ENCODE measurements around the gene PSMG3. TPM values are rescaled to one million over a fixed set of nuclear protein-coding genes. Genes with fewer than 3 reads are reported as not detected.

The PSMG3 gene
- total RNA-seq, 2 donors from 2014 or later: 50.0 to 51.6 TPM

- Histone ChIP-seq H3K4me1 (replicated peaks) (no peaks in the 10 kb centered on the region), H3K36me3 (no peaks in the 10 kb centered on the region), H3K27me3 (replicated peaks; ENCODE audit: insufficient read depth) (peaks cover 11% of the 10 kb centered on the region), H3K9me3 (no peaks in the 10 kb centered on the region), H3K27ac (no peak overlapping the region), H3K4me3 (no peak overlapping the region)
- intact Hi-C loops (cut with DNase I): no loop called here
- DNase-seq (ENCODE audit: low spot score): no peak
- TF ChIP-seq POLR2A (IDR thresholded peaks at IDR 0.05) (no peak), CTCF (IDR thresholded peaks at IDR 0.05) (no peak), POLR2AphosphoS5 (IDR thresholded peaks at IDR 0.05) (no peak)
- 63% methylated on average over 6 of the region's 6 CpGs for WGBS
Measured at GRCh38 chr7:1591396-1591795, 21.6 kb upstream of the PSMG3 start.

- H3K36me3 ChIP-seq: no peaks in the 10 kb centered on the region
- no peak for DNase-seq (ENCODE audit: low spot score)
- no peak overlapping the region for H3K27ac ChIP-seq
- H3K27me3 ChIP-seq (replicated peaks; ENCODE audit: insufficient read depth): peaks cover 11% of the 10 kb centered on the region
- H3K4me1 ChIP-seq (replicated peaks): no peaks in the 10 kb centered on the region
- intact Hi-C loops (cut with DNase I): no loop called here
- no peak for TF ChIP-seq POLR2AphosphoS5 (IDR thresholded peaks at IDR 0.05)
- no peak for TF ChIP-seq CTCF (IDR thresholded peaks at IDR 0.05)
- TF ChIP-seq POLR2A (IDR thresholded peaks at IDR 0.05): no peak
- WGBS: 40% methylated on average over 9 of the region's 9 CpGs
- H3K9me3 ChIP-seq: no peaks in the 10 kb centered on the region
- H3K4me3 ChIP-seq: no peak overlapping the region
Measured at GRCh38 chr7:1590887-1591286, 21.1 kb upstream of the PSMG3 start.

- peaks cover 11% of the 10 kb centered on the region for H3K27me3 ChIP-seq (replicated peaks; ENCODE audit: insufficient read depth)
- H3K4me1 ChIP-seq (replicated peaks): no peaks in the 10 kb centered on the region
- H3K9me3 ChIP-seq: no peaks in the 10 kb centered on the region
- no peak overlapping the region for H3K4me3 ChIP-seq
- H3K27ac ChIP-seq: no peak overlapping the region
- TF ChIP-seq POLR2AphosphoS5 (IDR thresholded peaks at IDR 0.05): no peak
- TF ChIP-seq CTCF (IDR thresholded peaks at IDR 0.05): no peak
- TF ChIP-seq POLR2A (IDR thresholded peaks at IDR 0.05): no peak
- no peak for DNase-seq (ENCODE audit: low spot score)
- WGBS: 72% methylated on average over 6 of the region's 6 CpGs
- intact Hi-C loops (cut with DNase I): no loop called here
- H3K36me3 ChIP-seq: no peaks in the 10 kb centered on the region
Measured at GRCh38 chr7:1590476-1590875, 20.6 kb upstream of the PSMG3 start.

GRCh38 chr7:1588978-1589377, 19.1 kb upstream of the PSMG3 start:
- WGBS: 100% methylated on average over 1 of the region's 1 CpG
- intact Hi-C loops (cut with DNase I): loop anchor here (10.0 kb wide), 1 partner anchor 506 kb away; no protein-coding TSS in a partner anchor

More at GRCh38 chr7:1588978-1589377, 19.1 kb upstream of the PSMG3 start:
- H3K9me3 ChIP-seq: no peaks in the 10 kb centered on the region
- no peaks in the 10 kb centered on the region for H3K4me1 ChIP-seq (replicated peaks)
- TF ChIP-seq CTCF (IDR thresholded peaks at IDR 0.05): no peak
- no peak for TF ChIP-seq POLR2AphosphoS5 (IDR thresholded peaks at IDR 0.05)
- TF ChIP-seq POLR2A (IDR thresholded peaks at IDR 0.05): no peak
- no peak for DNase-seq (ENCODE audit: low spot score)
- peaks cover 11% of the 10 kb centered on the region for H3K27me3 ChIP-seq (replicated peaks; ENCODE audit: insufficient read depth)
- H3K4me3 ChIP-seq: no peak overlapping the region
- H3K36me3 ChIP-seq: no peaks in the 10 kb centered on the region
- H3K27ac ChIP-seq: no peak overlapping the region

Data from prostate gland (tissue), 2 donors.